Gastrocnemius medialis (tissue), 4 donors: ENCODE measurements around the gene CSNK1G1.

ENCODE experiments used
- POLR2A ChIP-seq, 2 donors: fragments of 450-650 bp; IDR thresholded peaks; one replicate each; pipeline ENCODE4 v1.6.1; 2017; ENCODE audit warnings: antibody characterized with exemption in 2 of 2, mild to moderate bottlenecking in 2 of 2, moderate library complexity in 2 of 2
- TF ChIP-seq, protein P1 (sequence below), 5 experiments: fragments of 450-650 bp in 3 of 5; fragments of 200-600 bp in 2 of 5; sonication (generic) in 2 of 5; IDR thresholded peaks in 4 of 5; conservative IDR thresholded peaks in 1 of 5; 1 replicate in 4 of 5; 2 replicates in 1 of 5; pipeline ENCODE4 v1.5.1; 2016 to 2019; ENCODE audit warnings: antibody characterized with exemption in 5 of 5, mild to moderate bottlenecking in 3 of 5, moderate library complexity in 3 of 5

DNA sequence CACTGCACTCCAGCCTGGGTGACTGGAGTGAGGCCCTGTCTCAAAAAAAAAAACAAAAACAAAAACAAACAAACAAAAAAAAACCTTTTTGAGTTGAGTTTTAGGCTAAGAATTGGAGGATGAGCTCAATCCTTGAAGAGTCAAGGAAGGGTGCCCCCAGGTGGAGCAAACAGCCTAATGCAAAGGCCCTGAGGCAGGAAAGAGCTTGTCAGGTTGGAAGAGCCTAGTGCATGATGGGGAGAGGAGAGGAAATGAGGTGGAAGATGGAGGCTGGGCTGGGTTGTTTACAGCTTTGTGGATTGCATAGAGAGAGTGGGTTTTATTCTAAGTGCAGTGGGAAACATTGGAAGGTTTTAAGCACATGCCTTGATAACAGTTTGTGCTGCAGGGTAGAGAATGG is 206.5 kb downstream of the CSNK1G1 start:
- TF ChIP-seq, protein P1, sequence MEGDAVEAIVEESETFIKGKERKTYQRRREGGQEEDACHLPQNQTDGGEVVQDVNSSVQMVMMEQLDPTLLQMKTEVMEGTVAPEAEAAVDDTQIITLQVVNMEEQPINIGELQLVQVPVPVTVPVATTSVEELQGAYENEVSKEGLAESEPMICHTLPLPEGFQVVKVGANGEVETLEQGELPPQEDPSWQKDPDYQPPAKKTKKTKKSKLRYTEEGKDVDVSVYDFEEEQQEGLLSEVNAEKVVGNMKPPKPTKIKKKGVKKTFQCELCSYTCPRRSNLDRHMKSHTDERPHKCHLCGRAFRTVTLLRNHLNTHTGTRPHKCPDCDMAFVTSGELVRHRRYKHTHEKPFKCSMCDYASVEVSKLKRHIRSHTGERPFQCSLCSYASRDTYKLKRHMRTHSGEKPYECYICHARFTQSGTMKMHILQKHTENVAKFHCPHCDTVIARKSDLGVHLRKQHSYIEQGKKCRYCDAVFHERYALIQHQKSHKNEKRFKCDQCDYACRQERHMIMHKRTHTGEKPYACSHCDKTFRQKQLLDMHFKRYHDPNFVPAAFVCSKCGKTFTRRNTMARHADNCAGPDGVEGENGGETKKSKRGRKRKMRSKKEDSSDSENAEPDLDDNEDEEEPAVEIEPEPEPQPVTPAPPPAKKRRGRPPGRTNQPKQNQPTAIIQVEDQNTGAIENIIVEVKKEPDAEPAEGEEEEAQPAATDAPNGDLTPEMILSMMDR (IDR thresholded peaks at IDR 0.05 in 4 of 5, conservative IDR thresholded peaks at IDR 0.05 in 1 of 5), result no peak
- no peak for TF ChIP-seq POLR2A (IDR thresholded peaks at IDR 0.05)
